ENCODE data around the gene MIPOL1. TPM values are rescaled to one million over a fixed set of nuclear protein-coding genes. Genes with fewer than 3 reads are reported as not detected.
A peak's percentile ranks its signal among the peaks of the same experiment; 100 is the strongest.

MIPOL1 gene
- total RNA-seq, 1 experiment from 2014 or later = 18.7 TPM

GRCh38 chr14:37593511-37594237 lies 395.9 kb downstream of the MIPOL1 start:
- intact Hi-C loops (cut with micrococcal nuclease; ENCODE audit: unreplicated experiment) = loop anchor here (1.0 to 2.0 kb wide), 3 partner anchors 181 to 345 kb away; no protein-coding TSS in a partner anchor
- Histone ChIP-seq H3K36me3 (ENCODE audit: control insufficient read depth, insufficient read depth, low read length) (peaks cover 14% of the 10 kb centered on the region), H3K27me3 (replicated peaks; ENCODE audit: control insufficient read depth, insufficient read depth, low read length) (no peaks in the 10 kb centered on the region), H3K4me1 (no peaks in the 10 kb centered on the region), H3K4me3 (ENCODE audit: low read depth, low read length) (peak overlapping the region; percentile 92), H3K9me3 (no peaks in the 10 kb centered on the region)
- no peak for DNase-seq
- CTCF ChIA-PET = no interaction called here
- Mint-ChIP-seq H3K4me3 (ENCODE audit: unreplicated experiment) (peak overlapping the region; percentile 84), H3K9me3 (ENCODE audit: unreplicated experiment) (no peaks in the 10 kb centered on the region), H3K27me3 (ENCODE audit: insufficient read depth, unreplicated experiment) (no peaks in the 10 kb centered on the region), H3K4me1 (ENCODE audit: low read depth, unreplicated experiment) (no peaks in the 10 kb centered on the region), H3K36me3 (ENCODE audit: insufficient read depth, unreplicated experiment) (peaks cover 77% of the 10 kb centered on the region), H3K27ac (ENCODE audit: unreplicated experiment) (peak overlapping the region; percentile 99)
- POLR2A ChIA-PET = interaction anchor here (1.0 kb wide), 1 partner anchor 9 kb away, joined by 3 read pairs; no protein-coding TSS in a partner anchor
- BruUV-seq (replicated peaks) = TSS peak; percentile 32
- TF ChIP-seq, protein P1, sequence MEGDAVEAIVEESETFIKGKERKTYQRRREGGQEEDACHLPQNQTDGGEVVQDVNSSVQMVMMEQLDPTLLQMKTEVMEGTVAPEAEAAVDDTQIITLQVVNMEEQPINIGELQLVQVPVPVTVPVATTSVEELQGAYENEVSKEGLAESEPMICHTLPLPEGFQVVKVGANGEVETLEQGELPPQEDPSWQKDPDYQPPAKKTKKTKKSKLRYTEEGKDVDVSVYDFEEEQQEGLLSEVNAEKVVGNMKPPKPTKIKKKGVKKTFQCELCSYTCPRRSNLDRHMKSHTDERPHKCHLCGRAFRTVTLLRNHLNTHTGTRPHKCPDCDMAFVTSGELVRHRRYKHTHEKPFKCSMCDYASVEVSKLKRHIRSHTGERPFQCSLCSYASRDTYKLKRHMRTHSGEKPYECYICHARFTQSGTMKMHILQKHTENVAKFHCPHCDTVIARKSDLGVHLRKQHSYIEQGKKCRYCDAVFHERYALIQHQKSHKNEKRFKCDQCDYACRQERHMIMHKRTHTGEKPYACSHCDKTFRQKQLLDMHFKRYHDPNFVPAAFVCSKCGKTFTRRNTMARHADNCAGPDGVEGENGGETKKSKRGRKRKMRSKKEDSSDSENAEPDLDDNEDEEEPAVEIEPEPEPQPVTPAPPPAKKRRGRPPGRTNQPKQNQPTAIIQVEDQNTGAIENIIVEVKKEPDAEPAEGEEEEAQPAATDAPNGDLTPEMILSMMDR (IDR thresholded peaks at IDR 0.05; ENCODE audit: insufficient read depth in 1 of 2, low read depth in 1 of 2, low read length in 1 of 2, severe bottlenecking in 1 of 2, unreplicated experiment in 1 of 2) = no peak

DNA sequence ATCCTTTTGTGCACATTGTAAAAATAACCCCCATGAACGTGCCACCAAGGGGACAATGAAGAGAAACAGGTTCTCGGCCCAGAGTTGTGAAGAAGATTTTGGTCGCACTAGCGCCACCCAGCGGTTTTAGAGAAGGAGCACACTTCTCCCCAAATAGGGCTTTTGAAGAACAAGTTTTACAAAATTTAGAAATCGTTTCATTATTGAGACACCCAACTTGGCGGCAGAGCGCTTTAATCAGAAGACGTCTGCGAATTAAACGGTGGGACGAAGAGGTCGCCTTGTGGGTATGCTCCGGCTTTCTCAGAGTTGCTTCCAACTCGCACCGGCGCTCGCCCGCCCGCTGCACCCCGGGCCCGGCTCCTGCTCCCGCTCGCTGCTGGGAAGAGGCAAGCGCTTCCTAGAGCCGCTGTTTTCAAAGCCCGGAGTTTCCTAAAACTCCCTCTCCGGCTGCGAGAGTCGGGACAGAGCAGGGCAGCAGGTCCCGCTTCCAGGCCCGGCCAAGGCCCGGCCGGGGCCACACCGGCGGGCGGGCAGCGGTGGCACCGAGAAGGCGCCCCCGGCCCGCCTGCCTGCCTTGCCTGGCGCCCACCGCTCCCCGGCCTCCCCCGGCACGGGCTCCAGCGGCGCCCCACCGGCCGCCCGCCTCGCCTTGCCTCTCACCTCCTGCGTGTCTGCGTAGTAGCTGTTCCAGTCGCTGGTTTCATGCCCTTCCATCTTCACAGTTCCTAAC lies 396.7 kb downstream of the MIPOL1 start:
- intact Hi-C loops (cut with micrococcal nuclease; ENCODE audit: unreplicated experiment) = loop anchor here (1.0 to 2.0 kb wide), 3 partner anchors 182 to 346 kb away; no protein-coding TSS in a partner anchor
- Mint-ChIP-seq H3K27ac (ENCODE audit: unreplicated experiment) (peak overlapping the region; percentile 99), H3K36me3 (ENCODE audit: insufficient read depth, unreplicated experiment) (peaks cover 76% of the 10 kb centered on the region), H3K27me3 (ENCODE audit: insufficient read depth, unreplicated experiment) (no peaks in the 10 kb centered on the region), H3K4me1 (ENCODE audit: low read depth, unreplicated experiment) (no peaks in the 10 kb centered on the region), H3K9me3 (ENCODE audit: unreplicated experiment) (no peaks in the 10 kb centered on the region), H3K4me3 (ENCODE audit: unreplicated experiment) (peak overlapping the region; percentile 84)
- H3K27me3 ChIP-seq (replicated peaks; ENCODE audit: control insufficient read depth, insufficient read depth, low read length) = no peaks in the 10 kb centered on the region
- BruUV-seq (replicated peaks) = no TSS peak
- no peaks in the 10 kb centered on the region for H3K9me3 ChIP-seq
- no peaks in the 10 kb centered on the region for H3K4me1 ChIP-seq
- TF ChIP-seq, protein P1 (IDR thresholded peaks at IDR 0.05; ENCODE audit: insufficient read depth in 1 of 2, low read depth in 1 of 2, low read length in 1 of 2, severe bottlenecking in 1 of 2, unreplicated experiment in 1 of 2) = peak; percentile 82 to 86
- POLR2A ChIA-PET = no interaction called here
- H3K4me3 ChIP-seq (ENCODE audit: low read depth, low read length) = peak overlapping the region; percentile 92
- peaks cover 13% of the 10 kb centered on the region for H3K36me3 ChIP-seq (ENCODE audit: control insufficient read depth, insufficient read depth, low read length)
- peak; percentile 89 for DNase-seq
- CTCF ChIA-PET = no interaction called here
